ENCODE results near the gene DAGLA. TPM values are rescaled to one million over a fixed set of nuclear protein-coding genes. Genes with fewer than 3 reads are reported as not detected.
A peak's percentile ranks its signal among the peaks of the same experiment; 100 is the strongest.

Gene DAGLA
- total RNA-seq, 1 experiment from 2014 or later: 9.5 TPM

- TF ChIP-seq CTCF (IDR thresholded peaks at IDR 0.05; ENCODE audit: insufficient read depth in 1 of 2, low read depth in 1 of 2, low read length in 1 of 2, severe bottlenecking in 1 of 2, unreplicated experiment in 1 of 2): no peak
- H3K4me3 Mint-ChIP-seq (ENCODE audit: unreplicated experiment): no peak overlapping the region
- H3K9me3 ChIP-seq: no peaks in the 10 kb centered on the region
- no peak overlapping the region for H3K27ac Mint-ChIP-seq (ENCODE audit: unreplicated experiment)
- H3K27me3 ChIP-seq (replicated peaks; ENCODE audit: control insufficient read depth, insufficient read depth, low read length): no peaks in the 10 kb centered on the region
- DNase-seq: no peak
- H3K4me3 ChIP-seq (ENCODE audit: low read depth, low read length): no peak overlapping the region
- H3K4me1 ChIP-seq: peaks cover 34% of the 10 kb centered on the region
- intact Hi-C loops (cut with micrococcal nuclease; ENCODE audit: unreplicated experiment): no loop called here
- H3K9me3 Mint-ChIP-seq (ENCODE audit: unreplicated experiment): peaks cover 11% of the 10 kb centered on the region
- BruUV-seq (replicated peaks): no TSS peak
- CTCF ChIA-PET: interaction anchor here (1.2 to 2.0 kb wide), 3 partner anchors 9 to 58 kb away, joined by 4 to 13 read pairs (median 4); no protein-coding TSS in a partner anchor
- H3K27me3 Mint-ChIP-seq (ENCODE audit: insufficient read depth, unreplicated experiment): no peaks in the 10 kb centered on the region
- POLR2A ChIA-PET: interaction anchor here (1.0 kb wide), 1 partner anchor 116 kb away, joined by 4 read pairs; no protein-coding TSS in a partner anchor
- peaks cover 2% of the 10 kb centered on the region for H3K36me3 Mint-ChIP-seq (ENCODE audit: insufficient read depth, unreplicated experiment)
- no peaks in the 10 kb centered on the region for H3K36me3 ChIP-seq (ENCODE audit: control insufficient read depth, insufficient read depth, low read length)
- peaks cover 25% of the 10 kb centered on the region for H3K4me1 Mint-ChIP-seq (ENCODE audit: low read depth, unreplicated experiment)
Observed at GRCh38 chr11:61675826-61676225, 4.4 kb upstream of the DAGLA start.

GRCh38 chr11:61679296-61679695 lies 895 bp upstream of the DAGLA start:
- ChIA-PET POLR2A (interaction anchor here (1.0 kb wide), 1 partner anchor 12 kb away, joined by 3 read pairs; no protein-coding TSS in a partner anchor), CTCF (interaction anchor here (0.6 to 1.1 kb wide), 7 partner anchors 11 to 68 kb away, joined by 3 to 13 read pairs (median 3); no protein-coding TSS in a partner anchor)
- Histone ChIP-seq H3K4me1 (peaks cover 50% of the 10 kb centered on the region), H3K27me3 (replicated peaks; ENCODE audit: control insufficient read depth, insufficient read depth, low read length) (no peaks in the 10 kb centered on the region), H3K36me3 (ENCODE audit: control insufficient read depth, insufficient read depth, low read length) (no peaks in the 10 kb centered on the region), H3K4me3 (ENCODE audit: low read depth, low read length) (no peak overlapping the region), H3K9me3 (no peaks in the 10 kb centered on the region)
- peak in 1 of 2 experiments; percentile 53 for DNase-seq
- Mint-ChIP-seq H3K4me1 (ENCODE audit: low read depth, unreplicated experiment) (peaks cover 15% of the 10 kb centered on the region), H3K4me3 (ENCODE audit: unreplicated experiment) (no peak overlapping the region), H3K27me3 (ENCODE audit: insufficient read depth, unreplicated experiment) (no peaks in the 10 kb centered on the region), H3K27ac (ENCODE audit: unreplicated experiment) (peak overlapping the region; percentile 85), H3K36me3 (ENCODE audit: insufficient read depth, unreplicated experiment) (no peaks in the 10 kb centered on the region), H3K9me3 (ENCODE audit: unreplicated experiment) (no peaks in the 10 kb centered on the region)
- TF ChIP-seq CTCF (IDR thresholded peaks at IDR 0.05; ENCODE audit: insufficient read depth in 1 of 2, low read depth in 1 of 2, low read length in 1 of 2, severe bottlenecking in 1 of 2, unreplicated experiment in 1 of 2): no peak
- intact Hi-C loops (cut with micrococcal nuclease; ENCODE audit: unreplicated experiment): no loop called here
- BruUV-seq (replicated peaks): no TSS peak

DNA sequence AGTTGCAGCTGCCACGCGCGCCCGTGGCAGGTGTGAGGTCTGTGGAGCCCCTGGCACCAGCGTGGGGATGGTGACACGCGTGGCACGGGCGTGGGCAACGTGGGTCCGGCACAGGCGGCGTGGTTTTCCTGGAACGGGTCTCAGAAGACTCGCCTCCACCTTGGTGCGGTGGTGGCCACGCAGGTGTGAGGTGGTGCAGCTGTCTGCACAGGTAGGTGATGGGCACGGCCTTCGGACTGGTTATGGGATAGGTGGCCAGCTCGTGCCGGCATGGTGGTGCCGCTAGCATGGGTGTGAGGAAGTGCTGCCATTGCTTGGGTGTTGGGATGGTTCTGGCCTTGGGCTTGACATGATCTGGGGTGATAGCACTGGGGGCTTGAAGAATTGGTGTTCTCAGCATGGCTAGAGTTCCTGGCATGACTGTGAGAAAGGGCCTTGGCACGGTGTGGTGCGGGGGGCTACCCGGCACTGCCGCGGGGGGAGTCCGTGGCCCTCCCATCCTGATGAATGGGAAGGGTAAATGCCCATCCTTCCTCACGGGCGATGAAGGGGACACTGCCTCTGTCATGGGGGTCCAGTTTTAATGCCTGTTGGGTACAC lies 531 bp downstream of the DAGLA start:
- Histone ChIP-seq H3K36me3 (ENCODE audit: control insufficient read depth, insufficient read depth, low read length) (no peaks in the 10 kb centered on the region), H3K4me3 (ENCODE audit: low read depth, low read length) (peak overlapping the region; percentile 82), H3K9me3 (no peaks in the 10 kb centered on the region), H3K4me1 (peaks cover 43% of the 10 kb centered on the region), H3K27me3 (replicated peaks; ENCODE audit: control insufficient read depth, insufficient read depth, low read length) (no peaks in the 10 kb centered on the region)
- intact Hi-C loops (cut with micrococcal nuclease; ENCODE audit: unreplicated experiment): loop anchor here (1.0 to 5.0 kb wide), 2 partner anchors 21 to 37 kb away; no protein-coding TSS in a partner anchor
- Mint-ChIP-seq H3K9me3 (ENCODE audit: unreplicated experiment) (no peaks in the 10 kb centered on the region), H3K27ac (ENCODE audit: unreplicated experiment) (peak overlapping the region; percentile 46), H3K36me3 (ENCODE audit: insufficient read depth, unreplicated experiment) (no peaks in the 10 kb centered on the region), H3K4me1 (ENCODE audit: low read depth, unreplicated experiment) (peaks cover 12% of the 10 kb centered on the region), H3K27me3 (ENCODE audit: insufficient read depth, unreplicated experiment) (no peaks in the 10 kb centered on the region), H3K4me3 (ENCODE audit: unreplicated experiment) (no peak overlapping the region)
- no peak for DNase-seq
- ChIA-PET POLR2A (no interaction called here), CTCF (interaction anchor here (0.6 to 3.2 kb wide), 4 partner anchors 9 to 53 kb away, joined by 3 to 17 read pairs (median 8); no protein-coding TSS in a partner anchor)
- BruUV-seq (replicated peaks): no TSS peak
- no peak for TF ChIP-seq CTCF (IDR thresholded peaks at IDR 0.05; ENCODE audit: insufficient read depth in 1 of 2, low read depth in 1 of 2, low read length in 1 of 2, severe bottlenecking in 1 of 2, unreplicated experiment in 1 of 2)
